DOHH2 (cell line): Measurements from ENCODE around the gene HOTAIR.

ENCODE experiments used
- CTCF ChIP-seq: fragments of 200-600 bp; sonication (generic); IDR thresholded peaks from one replicate; pipeline ENCODE4 v1.5.1; 2014; ENCODE audit warnings: antibody characterized with exemption, mild to moderate bottlenecking, low read depth, low read length; ENCODE audit not compliant: poor library complexity, severe bottlenecking
- EZH2phosphoT487 ChIP-seq: fragments of 200-600 bp; sonication (generic); IDR thresholded peaks from 2 replicates; pipeline ENCODE4 v1.6.1; 2017; ENCODE audit warnings: borderline replicate concordance, mild to moderate bottlenecking, antibody characterized with exemption, low read length, moderate library complexity, mixed read lengths

- no peak for TF ChIP-seq CTCF
- TF ChIP-seq EZH2phosphoT487, result no peak
Observed at GRCh38 chr12:53955776-53956250, 18.9 kb downstream of the HOTAIR start.
